ENCODE measurements around the gene LRRC7. TPM values are rescaled to one million over a fixed set of nuclear protein-coding genes. Genes with fewer than 3 reads are reported as not detected.
A peak's percentile ranks its signal among the peaks of the same experiment; 100 is the strongest.

Gene LRRC7
- total and polyA plus RNA-seq, 4 experiments from 2014 or later: not detected

- Mint-ChIP-seq H3K4me3 (no peak overlapping the region), H3K36me3 (peaks cover 0 to 5% of the 10 kb centered on the region in 2 donors), H3K27me3 (peaks cover 12 to 18% of the 10 kb centered on the region in 2 donors), H3K4me1 (peaks cover 0 to 6% (median 5%) of the 10 kb centered on the region in 4 donors), H3K9me3 (peaks cover 0 to 26% (median 14%) of the 10 kb centered on the region in 8 donors), H3K27ac (no peak overlapping the region)
- intact Hi-C loops (cut with micrococcal nuclease): no loop called here
- no peak for DNase-seq
- ChIA-PET POLR2A (ENCODE audit: partially characterized antibody) (no interaction called here), CTCF (ENCODE audit: partially characterized antibody) (no interaction called here)
- Histone ChIP-seq H3K9me3 (ENCODE audit: control insufficient read depth in 1 of 2, low read length in 2 of 2) (no peaks in the 10 kb centered on the region), H3K27me3 (ENCODE audit: insufficient read depth, low read length) (no peaks in the 10 kb centered on the region), H3K4me3 (ENCODE audit: low read length in 2 of 2) (no peak overlapping the region), H3K36me3 (ENCODE audit: insufficient read depth, low read length) (no peaks in the 10 kb centered on the region), H3K27ac (ENCODE audit: low read depth, low read length) (no peak overlapping the region), H3K4me1 (ENCODE audit: insufficient read depth, low read length) (no peaks in the 10 kb centered on the region)
These were observed 876 bp downstream of the LRRC7 start for GRCh38 chr1:69568421-69569174.

- Histone ChIP-seq H3K36me3 (ENCODE audit: insufficient read depth, low read length) (no peaks in the 10 kb centered on the region), H3K9me3 (ENCODE audit: control insufficient read depth in 1 of 2, low read length in 2 of 2) (no peaks in the 10 kb centered on the region), H3K27ac (ENCODE audit: low read depth, low read length) (no peak overlapping the region), H3K27me3 (ENCODE audit: insufficient read depth, low read length) (no peaks in the 10 kb centered on the region), H3K4me3 (ENCODE audit: low read length in 2 of 2) (no peak overlapping the region), H3K4me1 (ENCODE audit: insufficient read depth, low read length) (no peaks in the 10 kb centered on the region)
- Mint-ChIP-seq H3K27me3 (peaks cover 12 to 18% of the 10 kb centered on the region in 2 donors), H3K4me3 (peak overlapping the region in 1 of 8 donors; percentile 17), H3K36me3 (peaks cover 0 to 5% of the 10 kb centered on the region in 2 donors), H3K4me1 (peaks cover 0 to 6% (median 5%) of the 10 kb centered on the region in 4 donors), H3K9me3 (peaks cover 0 to 25% (median 14%) of the 10 kb centered on the region in 8 donors), H3K27ac (no peak overlapping the region)
- CTCF ChIA-PET (ENCODE audit: partially characterized antibody): no interaction called here
- POLR2A ChIA-PET (ENCODE audit: partially characterized antibody): no interaction called here
- no peak for DNase-seq
- intact Hi-C loops (cut with micrococcal nuclease): no loop called here
These were observed 1.4 kb downstream of the LRRC7 start for GRCh38 chr1:69569175-69569541.

GRCh38 chr1:69569576-69570328 is 2.0 kb downstream of the LRRC7 start:
- DNase-seq: no peak
- Mint-ChIP-seq H3K9me3 (peaks cover 0 to 25% (median 14%) of the 10 kb centered on the region in 8 donors), H3K27ac (no peak overlapping the region), H3K4me1 (peaks cover 0 to 6% (median 5%) of the 10 kb centered on the region in 4 donors), H3K36me3 (peaks cover 0 to 5% of the 10 kb centered on the region in 2 donors), H3K27me3 (peaks cover 12 to 18% of the 10 kb centered on the region in 2 donors), H3K4me3 (no peak overlapping the region)
- Histone ChIP-seq H3K36me3 (ENCODE audit: insufficient read depth, low read length) (no peaks in the 10 kb centered on the region), H3K4me3 (ENCODE audit: low read length in 2 of 2) (no peak overlapping the region), H3K27ac (ENCODE audit: low read depth, low read length) (no peak overlapping the region), H3K4me1 (ENCODE audit: insufficient read depth, low read length) (no peaks in the 10 kb centered on the region), H3K9me3 (ENCODE audit: control insufficient read depth in 1 of 2, low read length in 2 of 2) (no peaks in the 10 kb centered on the region), H3K27me3 (ENCODE audit: insufficient read depth, low read length) (no peaks in the 10 kb centered on the region)
- ChIA-PET CTCF (ENCODE audit: partially characterized antibody) (no interaction called here), POLR2A (ENCODE audit: partially characterized antibody) (no interaction called here)
- intact Hi-C loops (cut with micrococcal nuclease): no loop called here

- peaks cover 0 to 25% (median 14%) of the 10 kb centered on the region in 8 donors for H3K9me3 Mint-ChIP-seq
- ChIA-PET POLR2A (ENCODE audit: partially characterized antibody) (no interaction called here), CTCF (ENCODE audit: partially characterized antibody) (no interaction called here)
- peaks cover 12 to 16% of the 10 kb centered on the region in 2 donors for H3K27me3 Mint-ChIP-seq
- H3K9me3 ChIP-seq (ENCODE audit: control insufficient read depth in 1 of 2, low read length in 2 of 2): no peaks in the 10 kb centered on the region
- no peak overlapping the region for H3K4me3 Mint-ChIP-seq
- DNase-seq: no peak
- intact Hi-C loops (cut with micrococcal nuclease): no loop called here
- no peak overlapping the region for H3K27ac Mint-ChIP-seq
- no peaks in the 10 kb centered on the region for H3K27me3 ChIP-seq (ENCODE audit: insufficient read depth, low read length)
- peaks cover 0 to 5% of the 10 kb centered on the region in 2 donors for H3K36me3 Mint-ChIP-seq
- no peak overlapping the region for H3K4me3 ChIP-seq (ENCODE audit: low read length in 2 of 2)
- H3K27ac ChIP-seq (ENCODE audit: low read depth, low read length): no peak overlapping the region
- H3K4me1 Mint-ChIP-seq: peaks cover 0 to 6% (median 5%) of the 10 kb centered on the region in 4 donors
- no peaks in the 10 kb centered on the region for H3K36me3 ChIP-seq (ENCODE audit: insufficient read depth, low read length)
- H3K4me1 ChIP-seq (ENCODE audit: insufficient read depth, low read length): no peaks in the 10 kb centered on the region
These were observed 2.6 kb downstream of the LRRC7 start for GRCh38 chr1:69570356-69570755.

- H3K27me3 ChIP-seq (ENCODE audit: insufficient read depth, low read length): no peaks in the 10 kb centered on the region
- H3K4me3 Mint-ChIP-seq: no peak overlapping the region
- intact Hi-C loops (cut with micrococcal nuclease): no loop called here
These were observed 5.2 kb downstream of the LRRC7 start for GRCh38 chr1:69572921-69573320.

GRCh38 chr1:69573911-69574310 is 6.2 kb downstream of the LRRC7 start:
- H3K4me3 ChIP-seq (ENCODE audit: low read length in 2 of 2): no peak overlapping the region
- ChIA-PET POLR2A (ENCODE audit: partially characterized antibody) (no interaction called here), CTCF (ENCODE audit: partially characterized antibody) (no interaction called here)
- Mint-ChIP-seq H3K27ac (no peak overlapping the region), H3K36me3 (no peaks in the 10 kb centered on the region), H3K27me3 (peaks cover 2 to 4% of the 10 kb centered on the region in 2 donors), H3K4me3 (no peak overlapping the region), H3K4me1 (peaks cover 0 to under 1% (median 0%) of the 10 kb centered on the region in 4 donors), H3K9me3 (peaks cover 0 to 17% (median 6%) of the 10 kb centered on the region in 8 donors)
- no peaks in the 10 kb centered on the region for H3K4me1 ChIP-seq (ENCODE audit: insufficient read depth, low read length)
- no peak for DNase-seq
- intact Hi-C loops (cut with micrococcal nuclease): no loop called here
- no peaks in the 10 kb centered on the region for H3K27me3 ChIP-seq (ENCODE audit: insufficient read depth, low read length)
- H3K36me3 ChIP-seq (ENCODE audit: insufficient read depth, low read length): no peaks in the 10 kb centered on the region
- no peaks in the 10 kb centered on the region for H3K9me3 ChIP-seq (ENCODE audit: control insufficient read depth in 1 of 2, low read length in 2 of 2)
- no peak overlapping the region for H3K27ac ChIP-seq (ENCODE audit: low read depth, low read length)

More at GRCh38 chr1:69572921-69573320, 5.2 kb downstream of the LRRC7 start:
- H3K4me1 Mint-ChIP-seq: peaks cover 0 to 3% (median 0%) of the 10 kb centered on the region in 4 donors
- H3K27ac ChIP-seq (ENCODE audit: low read depth, low read length): no peak overlapping the region
- H3K36me3 Mint-ChIP-seq: no peaks in the 10 kb centered on the region
- ChIA-PET POLR2A (ENCODE audit: partially characterized antibody) (no interaction called here), CTCF (ENCODE audit: partially characterized antibody) (no interaction called here)
- H3K4me3 ChIP-seq (ENCODE audit: low read length in 2 of 2): no peak overlapping the region
- peaks cover 6 to 10% of the 10 kb centered on the region in 2 donors for H3K27me3 Mint-ChIP-seq
- no peaks in the 10 kb centered on the region for H3K9me3 ChIP-seq (ENCODE audit: control insufficient read depth in 1 of 2, low read length in 2 of 2)
- peaks cover 0 to 20% (median 8%) of the 10 kb centered on the region in 8 donors for H3K9me3 Mint-ChIP-seq
- H3K4me1 ChIP-seq (ENCODE audit: insufficient read depth, low read length): no peaks in the 10 kb centered on the region
- DNase-seq: no peak
- H3K27ac Mint-ChIP-seq: no peak overlapping the region
- H3K36me3 ChIP-seq (ENCODE audit: insufficient read depth, low read length): no peaks in the 10 kb centered on the region

- H3K4me3 ChIP-seq (ENCODE audit: low read length in 2 of 2): no peak overlapping the region
- H3K4me1 Mint-ChIP-seq: no peaks in the 10 kb centered on the region
- H3K4me1 ChIP-seq (ENCODE audit: insufficient read depth, low read length): no peaks in the 10 kb centered on the region
- ChIA-PET CTCF (ENCODE audit: partially characterized antibody) (no interaction called here), POLR2A (ENCODE audit: partially characterized antibody) (no interaction called here)
- H3K36me3 ChIP-seq (ENCODE audit: insufficient read depth, low read length): no peaks in the 10 kb centered on the region
- H3K27ac ChIP-seq (ENCODE audit: low read depth, low read length): no peak overlapping the region
- no peaks in the 10 kb centered on the region for H3K36me3 Mint-ChIP-seq
- no peak for DNase-seq
- no peaks in the 10 kb centered on the region for H3K27me3 ChIP-seq (ENCODE audit: insufficient read depth, low read length)
- H3K27me3 Mint-ChIP-seq: no peaks in the 10 kb centered on the region
- H3K9me3 Mint-ChIP-seq: peaks cover 0 to 8% (median under 1%) of the 10 kb centered on the region in 8 donors
- no peak overlapping the region for H3K4me3 Mint-ChIP-seq
- H3K27ac Mint-ChIP-seq: no peak overlapping the region
- intact Hi-C loops (cut with micrococcal nuclease): no loop called here
- no peaks in the 10 kb centered on the region for H3K9me3 ChIP-seq (ENCODE audit: control insufficient read depth in 1 of 2, low read length in 2 of 2)
These were observed 17.9 kb downstream of the LRRC7 start for GRCh38 chr1:69585666-69586065.

Data from CD4-positive, alpha-beta memory T cell (primary cell).